Ammon's horn (tissue), 1 donor: Measurements from ENCODE around the gene MORC3.

Source experiments
- DNase-seq: peaks from one replicate; pipeline ENCODE4 v3.0.0-alpha.2; 2016; ENCODE audit warnings: low spot score

Gene MORC3

GRCh38 chr21:36423771-36424433, 103.9 kb downstream of the MORC3 start:
- no peak for DNase-seq

GRCh38 chr21:36424592-36424991, 104.6 kb downstream of the MORC3 start:
- DNase-seq = no peak

- DNase-seq = no peak
Observed at GRCh38 chr21:36425286-36425685, 105.3 kb downstream of the MORC3 start.
